ENCODE measurements around the gene NIPSNAP3A.

DNA sequence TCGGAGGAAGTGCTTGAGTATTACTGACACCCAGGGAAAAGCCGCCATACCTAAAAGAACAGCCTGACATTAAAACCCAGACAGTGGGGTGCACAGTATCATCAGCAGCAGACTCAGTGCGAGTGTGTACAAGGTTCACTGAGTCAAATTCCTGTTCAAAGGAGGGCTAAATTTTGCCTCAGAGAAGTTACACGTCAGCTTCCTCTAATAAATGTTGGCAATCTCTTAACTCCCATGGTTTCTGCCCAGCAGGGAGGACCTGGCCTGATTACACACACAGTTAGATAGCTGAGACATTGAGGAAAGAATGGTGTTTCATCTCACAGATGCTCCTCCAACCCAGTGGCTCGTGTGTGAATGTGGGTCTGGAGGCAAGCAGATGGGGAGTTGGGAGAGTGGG is 54.6 kb downstream of the NIPSNAP3A start:
- TF ChIP-seq CTCF (IDR thresholded peaks at IDR 0.05) (no peak), POLR2A (IDR thresholded peaks at IDR 0.05) (no peak)

Data from Peyer's patch (tissue), 4 donors.